MM.1S (cell line): ENCODE data around the gene LINC00632.

Source experiments
- DNase-seq: peaks from one replicate; pipeline ENCODE4 v3.0.0-alpha.2; 2015
- H2AFZ ChIP-seq: fragments of 300-600 bp; sonication (generic); 2 replicates; pipeline ENCODE4 v1.6.0; 2016; ENCODE audit warnings: antibody characterized with exemption, low read length
- H3F3A ChIP-seq: fragments of 300-600 bp; sonication (generic); 2 replicates; pipeline ENCODE4 v1.6.1; 2016; ENCODE audit warnings: mild to moderate bottlenecking, antibody characterized with exemption, low read length, moderate library complexity, mixed read lengths; ENCODE audit not compliant: insufficient read depth
- H3K27ac ChIP-seq: fragments of 300-600 bp; sonication (generic); 2 replicates; pipeline ENCODE4 v1.5.1; 2016; ENCODE audit warnings: mild to moderate bottlenecking, low read length
- H3K27me3 ChIP-seq: fragments of 300-600 bp; sonication (generic); replicated peaks from 2 replicates; pipeline ENCODE4 v1.6.0; 2016; ENCODE audit warnings: low read length; ENCODE audit not compliant: insufficient read depth
- H3K36me3 ChIP-seq: fragments of 300-600 bp; sonication (generic); replicated peaks from 2 replicates; pipeline ENCODE4 v1.6.1; 2016; ENCODE audit warnings: mild to moderate bottlenecking, low read length, mixed read lengths; ENCODE audit not compliant: insufficient read depth
- H3K4me1 ChIP-seq: fragments of 300-600 bp; sonication (generic); 2 replicates; pipeline ENCODE4 v1.6.1; 2016; ENCODE audit warnings: low read length, mixed read lengths
- H3K4me2 ChIP-seq: fragments of 300-600 bp; sonication (generic); 2 replicates; pipeline ENCODE4 v1.6.0; 2016; ENCODE audit warnings: low read depth, low read length
- H3K4me3 ChIP-seq: fragments of 300-600 bp; sonication (generic); 2 replicates; pipeline ENCODE4 v1.5.1; 2016; ENCODE audit warnings: low read length, mixed read lengths
- H3K79me2 ChIP-seq: fragments of 300-600 bp; sonication (generic); 2 replicates; pipeline ENCODE4 v1.6.1; 2016; ENCODE audit warnings: mixed run types, low read length, mixed read lengths
- H3K9ac ChIP-seq: fragments of 300-600 bp; sonication (generic); 2 replicates; pipeline ENCODE4 v1.6.1; 2016; ENCODE audit warnings: low read length, mixed read lengths
- H3K9me2 ChIP-seq: fragments of 300-600 bp; sonication (generic); replicated peaks from 2 replicates; pipeline ENCODE4 v1.6.1; 2016; ENCODE audit warnings: mild to moderate bottlenecking, low read length, mixed read lengths; ENCODE audit not compliant: insufficient read depth
- H3K9me3 ChIP-seq: fragments of 300-600 bp; sonication (generic); replicated peaks from 2 replicates; pipeline ENCODE4 v1.6.1; 2016; ENCODE audit warnings: mild to moderate bottlenecking, low read length, mixed read lengths; ENCODE audit not compliant: insufficient read depth
- H4K20me1 ChIP-seq: fragments of 300-600 bp; sonication (generic); 2 replicates; pipeline ENCODE4 v1.6.1; 2016; ENCODE audit warnings: mild to moderate bottlenecking, low read length, moderate library complexity, mixed read lengths; ENCODE audit not compliant: insufficient read depth
- EZH2 ChIP-seq: fragments of 300-600 bp; sonication (generic); optimal IDR thresholded peaks from 2 replicates; pipeline ENCODE3; 2017; ENCODE audit warnings: low read depth, mild to moderate bottlenecking, antibody characterized with exemption, low read length, mixed read lengths
- EZH2phosphoT487 ChIP-seq: fragments of 300-600 bp; sonication (generic); IDR thresholded peaks from 2 replicates; pipeline ENCODE4 v1.6.1; 2018; ENCODE audit warnings: antibody characterized with exemption, low read length
- TF ChIP-seq, protein P1 (sequence below): fragments of 300-600 bp; sonication (generic); IDR thresholded peaks from 2 replicates; pipeline ENCODE4 v1.5.1; 2016; ENCODE audit warnings: antibody characterized with exemption, low read length, mixed read lengths

Gene LINC00632

DNA sequence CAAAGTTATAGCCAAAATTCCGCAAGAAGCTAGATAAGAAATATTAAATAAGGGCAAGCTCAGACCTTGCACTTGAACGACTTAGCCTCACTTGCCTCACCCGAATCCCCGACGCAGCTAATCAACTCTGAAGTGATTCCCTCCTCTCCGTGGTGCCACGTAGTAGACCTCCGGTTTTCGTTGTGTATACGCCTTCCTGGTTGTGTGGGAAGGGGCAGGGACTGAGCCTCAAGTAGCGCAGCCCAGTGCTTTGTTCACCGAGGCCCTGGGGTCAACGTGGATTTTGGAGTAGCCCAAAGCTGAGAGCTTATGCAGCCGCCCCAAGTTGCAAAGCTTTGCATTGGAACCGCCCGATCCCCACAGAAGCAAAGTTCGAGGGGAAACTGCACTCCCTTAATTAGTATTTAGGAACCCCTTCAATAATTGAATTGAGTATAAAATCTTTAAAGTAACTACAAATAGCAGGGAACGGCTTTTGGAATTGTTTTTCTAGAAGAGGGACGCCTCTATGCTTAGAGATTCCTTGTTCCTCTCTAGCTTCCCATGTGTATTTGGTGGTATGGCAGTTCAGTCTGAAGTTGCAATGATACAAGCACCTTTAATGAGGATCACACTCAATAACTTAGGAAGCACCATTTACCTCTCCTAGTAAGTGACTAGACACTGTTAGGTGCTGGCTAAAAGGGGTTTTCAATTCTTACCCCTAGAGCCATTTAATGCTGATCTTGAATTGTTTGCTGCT, 55.7 kb downstream of the LINC00632 start:
- Histone ChIP-seq H3K9me2 (no peaks in the 10 kb centered on the region), H3K36me3 (no peaks in the 10 kb centered on the region), H2AFZ (peak overlapping the region; percentile 72), H3K4me1 (0 out of 2 replicates have a peak, but pooled peaks cover 4% of the 10 kb centered on the region), H3K79me2 (no peaks in the 10 kb centered on the region), H4K20me1 (no peaks in the 10 kb centered on the region), H3K27me3 (no peaks in the 10 kb centered on the region), H3K9ac (peak overlapping the region; percentile 44; the same call in 1 of the 2 replicates), H3K9me3 (no peaks in the 10 kb centered on the region), H3K4me3 (peak overlapping the region; percentile 57), H3F3A (no peaks in the 10 kb centered on the region), H3K4me2 (peak overlapping the region; percentile 63), H3K27ac (no peak overlapping the region)
- TF ChIP-seq EZH2phosphoT487 (no peak), EZH2 (no peak)
- TF ChIP-seq, protein P1, sequence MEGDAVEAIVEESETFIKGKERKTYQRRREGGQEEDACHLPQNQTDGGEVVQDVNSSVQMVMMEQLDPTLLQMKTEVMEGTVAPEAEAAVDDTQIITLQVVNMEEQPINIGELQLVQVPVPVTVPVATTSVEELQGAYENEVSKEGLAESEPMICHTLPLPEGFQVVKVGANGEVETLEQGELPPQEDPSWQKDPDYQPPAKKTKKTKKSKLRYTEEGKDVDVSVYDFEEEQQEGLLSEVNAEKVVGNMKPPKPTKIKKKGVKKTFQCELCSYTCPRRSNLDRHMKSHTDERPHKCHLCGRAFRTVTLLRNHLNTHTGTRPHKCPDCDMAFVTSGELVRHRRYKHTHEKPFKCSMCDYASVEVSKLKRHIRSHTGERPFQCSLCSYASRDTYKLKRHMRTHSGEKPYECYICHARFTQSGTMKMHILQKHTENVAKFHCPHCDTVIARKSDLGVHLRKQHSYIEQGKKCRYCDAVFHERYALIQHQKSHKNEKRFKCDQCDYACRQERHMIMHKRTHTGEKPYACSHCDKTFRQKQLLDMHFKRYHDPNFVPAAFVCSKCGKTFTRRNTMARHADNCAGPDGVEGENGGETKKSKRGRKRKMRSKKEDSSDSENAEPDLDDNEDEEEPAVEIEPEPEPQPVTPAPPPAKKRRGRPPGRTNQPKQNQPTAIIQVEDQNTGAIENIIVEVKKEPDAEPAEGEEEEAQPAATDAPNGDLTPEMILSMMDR, result no peak
- DNase-seq, result no peak

- Histone ChIP-seq H3K4me3 (0 out of 2 replicates have a peak overlapping the region, but pooled peaks have one; percentile 2), H4K20me1 (no peaks in the 10 kb centered on the region), H3K9me3 (no peaks in the 10 kb centered on the region), H3K9me2 (no peaks in the 10 kb centered on the region), H3K4me2 (peak overlapping the region; percentile 63; the same call in 1 of the 2 replicates), H2AFZ (no peak overlapping the region; the same call in 1 of the 2 replicates), H3K79me2 (no peaks in the 10 kb centered on the region), H3F3A (no peaks in the 10 kb centered on the region), H3K36me3 (no peaks in the 10 kb centered on the region), H3K9ac (no peak overlapping the region), H3K4me1 (0 out of 2 replicates have a peak, but pooled peaks cover 4% of the 10 kb centered on the region), H3K27ac (no peak overlapping the region), H3K27me3 (no peaks in the 10 kb centered on the region)
- DNase-seq, result peak; percentile 62
- TF ChIP-seq, protein P1, result peak; percentile 81
- TF ChIP-seq EZH2phosphoT487, result no peak
These were observed 56.6 kb downstream of the LINC00632 start for GRCh38 chrX:140766024-140766611.

DNA sequence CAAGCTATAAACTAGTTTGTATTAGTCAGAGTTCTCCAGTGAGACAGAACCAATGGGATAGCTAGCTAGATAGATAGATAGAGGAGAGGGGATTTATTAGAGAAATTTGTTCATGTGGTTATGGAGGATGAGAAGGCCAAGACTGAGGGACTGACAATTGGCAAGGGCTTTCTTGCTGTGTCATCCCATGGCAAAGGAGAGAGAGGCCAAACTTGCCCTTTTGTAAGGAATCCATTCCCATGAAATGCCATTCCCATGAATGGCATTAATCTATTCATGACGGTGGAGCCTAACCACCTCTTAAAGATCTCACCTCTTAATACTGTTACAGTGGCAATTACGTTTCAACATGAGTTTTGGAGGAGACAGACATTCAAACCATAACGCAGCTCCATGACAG, 58.1 kb downstream of the LINC00632 start:
- H3K27ac ChIP-seq, result no peak overlapping the region
- no peak overlapping the region for H3K4me3 ChIP-seq
- H3K4me1 ChIP-seq, result 0 out of 2 replicates have a peak, but pooled peaks cover 4% of the 10 kb centered on the region
- no peak for DNase-seq
- H3K27me3 ChIP-seq, result no peaks in the 10 kb centered on the region
- no peak overlapping the region for H3K9ac ChIP-seq
- H3F3A ChIP-seq, result no peaks in the 10 kb centered on the region
- no peaks in the 10 kb centered on the region for H4K20me1 ChIP-seq
- no peaks in the 10 kb centered on the region for H3K79me2 ChIP-seq
- TF ChIP-seq, protein P1, result no peak
- TF ChIP-seq EZH2, result no peak
- TF ChIP-seq EZH2phosphoT487, result no peak
- H3K36me3 ChIP-seq, result no peaks in the 10 kb centered on the region
- H3K9me2 ChIP-seq, result no peaks in the 10 kb centered on the region
- H3K9me3 ChIP-seq, result no peaks in the 10 kb centered on the region
- no peak overlapping the region for H3K4me2 ChIP-seq
- no peak overlapping the region for H2AFZ ChIP-seq
